Caco-2 (cell line): ENCODE data around the gene CENPF. TPM values are rescaled to one million over a fixed set of nuclear protein-coding genes. Genes with fewer than 3 reads are reported as not detected.

Experiments used
- BruUV-seq: library from RNA; stranded (reverse); fragments of 400-500 nt; replicated peaks from 2 replicates; lab custom pipeline; 2021; lab: Mats Ljungman, UMichigan
- CTCF ChIA-PET: fragments of 300-600 bp; sonication (Branson Sonifier 250); formaldehyde crosslinking; loops from one replicate; lab custom pipeline; 2022; ENCODE audit warnings: antibody characterized with exemption; lab: Charles Lee
- POLR2A ChIA-PET: fragments of 300-600 bp; sonication (Branson Sonifier 250); formaldehyde crosslinking; loops from one replicate; lab custom pipeline; 2022; ENCODE audit warnings: antibody characterized with exemption; lab: Charles Lee
- DNase-seq, 2 experiments: peaks; one replicate each; pipeline versions ENCODE4 v3.0.0 to v3.0.0-alpha.2; 2020 to 2022
- H3K27me3 ChIP-seq: replicated peaks from 2 replicates; pipeline ENCODE4 v1.6.0; 2011; ENCODE audit warnings: low read length; ENCODE audit not compliant: control insufficient read depth, insufficient read depth
- H3K36me3 ChIP-seq: 2 replicates; pipeline ENCODE4 v1.5.1; 2011; ENCODE audit warnings: low read length; ENCODE audit not compliant: control insufficient read depth, insufficient read depth
- H3K4me1 ChIP-seq: fragments of 250-450 bp; sonication (Bioruptor Pico); 2 replicates; pipeline ENCODE4 v1.5.1; 2020; ENCODE audit warnings: mild to moderate bottlenecking
- H3K4me3 ChIP-seq: 2 replicates; pipeline ENCODE4 v1.5.1; 2011; ENCODE audit warnings: low read depth, mild to moderate bottlenecking, control low read depth, low read length
- H3K9me3 ChIP-seq: fragments of 250-450 bp; sonication (Bioruptor Pico); 2 replicates; pipeline ENCODE4 v1.5.1; 2020; ENCODE audit warnings: mild to moderate bottlenecking, moderate library complexity
- H3K27ac Mint-ChIP-seq: one replicate; pipeline ENCODE4 v1.8.0; 2022; ENCODE audit warnings: mixed read lengths; ENCODE audit not compliant: unreplicated experiment
- H3K27me3 Mint-ChIP-seq: one replicate; pipeline ENCODE4 v1.8.0; 2022; ENCODE audit warnings: mixed read lengths; ENCODE audit not compliant: insufficient read depth, unreplicated experiment
- H3K36me3 Mint-ChIP-seq: one replicate; pipeline ENCODE4 v1.8.0; 2022; ENCODE audit warnings: mild to moderate bottlenecking, mixed read lengths; ENCODE audit not compliant: insufficient read depth, unreplicated experiment
- H3K4me1 Mint-ChIP-seq: one replicate; pipeline ENCODE4 v1.8.0; 2022; ENCODE audit warnings: low read depth, mixed read lengths; ENCODE audit not compliant: unreplicated experiment
- H3K4me3 Mint-ChIP-seq: one replicate; pipeline ENCODE4 v1.8.0; 2022; ENCODE audit warnings: mild to moderate bottlenecking, moderate library complexity, mixed read lengths; ENCODE audit not compliant: unreplicated experiment
- H3K9me3 Mint-ChIP-seq: one replicate; pipeline ENCODE4 v1.8.0; 2022; ENCODE audit warnings: mixed read lengths; ENCODE audit not compliant: unreplicated experiment
- intact Hi-C: fragments of 100-400 bp; cut with micrococcal nuclease; formaldehyde crosslinking; loops from one replicate; pipeline ENCODE4 v1.10.0; 2022; ENCODE audit not compliant: unreplicated experiment
- total RNA-seq: library from RNA; stranded (reverse); gene quantifications from 2 replicates; pipeline ENCODE4 v1.2.3, GENCODE V29; 2022
- TF ChIP-seq, protein P1 (sequence below), 2 experiments: fragments of 200-600 bp in 1 of 2; IDR thresholded peaks; 1 replicate in 1 of 2; 2 replicates in 1 of 2; pipeline versions ENCODE4 v1.5.1 to v1.8.0; 2011 to 2022; ENCODE audit warnings: antibody characterized with exemption in 1 of 2, control low read depth in 1 of 2, inconsistent platforms in 1 of 2, low read depth in 1 of 2, low read length in 1 of 2, mild to moderate bottlenecking in 1 of 2, moderate library complexity in 1 of 2; ENCODE audit not compliant: insufficient read depth in 1 of 2, severe bottlenecking in 1 of 2, unreplicated experiment in 1 of 2

Gene CENPF
- total RNA-seq, 1 experiment from 2014 or later, result 145 TPM

DNA sequence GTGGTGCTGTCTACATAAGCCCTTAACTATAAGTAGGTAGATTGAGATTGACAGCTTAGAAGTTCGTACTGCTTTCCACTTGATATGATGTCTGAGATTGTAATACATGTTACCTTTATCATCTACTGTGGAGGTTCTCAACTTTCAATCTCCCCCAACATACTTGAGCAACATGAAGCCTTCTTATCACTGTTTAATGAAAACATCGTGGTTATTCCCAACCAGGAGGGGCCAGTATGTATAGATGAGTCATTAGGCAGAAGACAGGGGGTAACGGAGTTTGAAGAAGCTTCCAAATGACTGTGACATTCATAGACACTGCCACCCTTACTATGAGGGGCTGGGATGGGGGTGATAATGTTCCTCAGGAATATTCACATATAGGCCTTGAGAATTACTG is 36.0 kb downstream of the CENPF start:
- H3K9me3 ChIP-seq, result no peaks in the 10 kb centered on the region
- H3K36me3 Mint-ChIP-seq, result peaks cover 57% of the 10 kb centered on the region
- H3K27me3 Mint-ChIP-seq, result no peaks in the 10 kb centered on the region
- H3K27ac Mint-ChIP-seq, result no peak overlapping the region
- no peak for DNase-seq
- no peak overlapping the region for H3K4me3 ChIP-seq
- TF ChIP-seq, protein P1, sequence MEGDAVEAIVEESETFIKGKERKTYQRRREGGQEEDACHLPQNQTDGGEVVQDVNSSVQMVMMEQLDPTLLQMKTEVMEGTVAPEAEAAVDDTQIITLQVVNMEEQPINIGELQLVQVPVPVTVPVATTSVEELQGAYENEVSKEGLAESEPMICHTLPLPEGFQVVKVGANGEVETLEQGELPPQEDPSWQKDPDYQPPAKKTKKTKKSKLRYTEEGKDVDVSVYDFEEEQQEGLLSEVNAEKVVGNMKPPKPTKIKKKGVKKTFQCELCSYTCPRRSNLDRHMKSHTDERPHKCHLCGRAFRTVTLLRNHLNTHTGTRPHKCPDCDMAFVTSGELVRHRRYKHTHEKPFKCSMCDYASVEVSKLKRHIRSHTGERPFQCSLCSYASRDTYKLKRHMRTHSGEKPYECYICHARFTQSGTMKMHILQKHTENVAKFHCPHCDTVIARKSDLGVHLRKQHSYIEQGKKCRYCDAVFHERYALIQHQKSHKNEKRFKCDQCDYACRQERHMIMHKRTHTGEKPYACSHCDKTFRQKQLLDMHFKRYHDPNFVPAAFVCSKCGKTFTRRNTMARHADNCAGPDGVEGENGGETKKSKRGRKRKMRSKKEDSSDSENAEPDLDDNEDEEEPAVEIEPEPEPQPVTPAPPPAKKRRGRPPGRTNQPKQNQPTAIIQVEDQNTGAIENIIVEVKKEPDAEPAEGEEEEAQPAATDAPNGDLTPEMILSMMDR (IDR thresholded peaks at IDR 0.05; ENCODE audit: insufficient read depth in 1 of 2, low read depth in 1 of 2, low read length in 1 of 2, severe bottlenecking in 1 of 2, unreplicated experiment in 1 of 2), result no peak
- H3K4me1 ChIP-seq, result no peaks in the 10 kb centered on the region
- intact Hi-C loops, result no loop called here
- ChIA-PET POLR2A (no interaction called here), CTCF (no interaction called here)
- BruUV-seq, result no TSS peak
- peaks cover 7% of the 10 kb centered on the region for H3K36me3 ChIP-seq
- H3K4me3 Mint-ChIP-seq, result no peak overlapping the region
- no peaks in the 10 kb centered on the region for H3K9me3 Mint-ChIP-seq
- no peaks in the 10 kb centered on the region for H3K4me1 Mint-ChIP-seq
- H3K27me3 ChIP-seq, result no peaks in the 10 kb centered on the region

- Mint-ChIP-seq H3K27ac (no peak overlapping the region), H3K4me1 (no peaks in the 10 kb centered on the region), H3K4me3 (no peak overlapping the region), H3K36me3 (peaks cover 57% of the 10 kb centered on the region), H3K27me3 (no peaks in the 10 kb centered on the region), H3K9me3 (no peaks in the 10 kb centered on the region)
- peaks cover 7% of the 10 kb centered on the region for H3K36me3 ChIP-seq
- ChIA-PET POLR2A (no interaction called here), CTCF (no interaction called here)
- H3K4me3 ChIP-seq, result no peak overlapping the region
- H3K4me1 ChIP-seq, result no peaks in the 10 kb centered on the region
- no peaks in the 10 kb centered on the region for H3K27me3 ChIP-seq
- H3K9me3 ChIP-seq, result no peaks in the 10 kb centered on the region
- TF ChIP-seq, protein P1 (IDR thresholded peaks at IDR 0.05; ENCODE audit: insufficient read depth in 1 of 2, low read depth in 1 of 2, low read length in 1 of 2, severe bottlenecking in 1 of 2, unreplicated experiment in 1 of 2), result no peak
- intact Hi-C loops, result no loop called here
- no TSS peak for BruUV-seq
- no peak for DNase-seq
These were observed 37.6 kb downstream of the CENPF start for GRCh38 chr1:214640431-214641213.

GRCh38 chr1:214641214-214641895 is 38.4 kb downstream of the CENPF start:
- Mint-ChIP-seq H3K4me1 (no peaks in the 10 kb centered on the region), H3K9me3 (no peaks in the 10 kb centered on the region), H3K4me3 (no peak overlapping the region), H3K36me3 (peaks cover 60% of the 10 kb centered on the region), H3K27ac (no peak overlapping the region), H3K27me3 (no peaks in the 10 kb centered on the region)
- intact Hi-C loops, result no loop called here
- no peak for DNase-seq
- ChIA-PET POLR2A (no interaction called here), CTCF (no interaction called here)
- Histone ChIP-seq H3K36me3 (peaks cover 7% of the 10 kb centered on the region), H3K9me3 (no peaks in the 10 kb centered on the region), H3K27me3 (no peaks in the 10 kb centered on the region), H3K4me1 (no peaks in the 10 kb centered on the region), H3K4me3 (no peak overlapping the region)
- BruUV-seq, result no TSS peak
- TF ChIP-seq, protein P1 (IDR thresholded peaks at IDR 0.05; ENCODE audit: insufficient read depth in 1 of 2, low read depth in 1 of 2, low read length in 1 of 2, severe bottlenecking in 1 of 2, unreplicated experiment in 1 of 2), result no peak
